Sigmoid colon (tissue), 4 donors: ENCODE results near the gene ANTXRL.

Experiments used
- POLR2AphosphoS5 ChIP-seq, 4 donors: sonication (generic); formaldehyde crosslinking; IDR thresholded peaks; one replicate each; pipeline ENCODE4 v1.6.1; 2017; ENCODE audit warnings: antibody characterized with exemption in 4 of 4
- TF ChIP-seq, protein P1 (sequence below), 4 experiments: fragments of 450-650 bp in 3 of 4; fragments of 200-600 bp in 1 of 4; IDR thresholded peaks; one replicate each; pipeline ENCODE4 v1.5.1; 2016 to 2019; ENCODE audit warnings: antibody characterized with exemption in 4 of 4, mild to moderate bottlenecking in 3 of 4, moderate library complexity in 2 of 4

DNA sequence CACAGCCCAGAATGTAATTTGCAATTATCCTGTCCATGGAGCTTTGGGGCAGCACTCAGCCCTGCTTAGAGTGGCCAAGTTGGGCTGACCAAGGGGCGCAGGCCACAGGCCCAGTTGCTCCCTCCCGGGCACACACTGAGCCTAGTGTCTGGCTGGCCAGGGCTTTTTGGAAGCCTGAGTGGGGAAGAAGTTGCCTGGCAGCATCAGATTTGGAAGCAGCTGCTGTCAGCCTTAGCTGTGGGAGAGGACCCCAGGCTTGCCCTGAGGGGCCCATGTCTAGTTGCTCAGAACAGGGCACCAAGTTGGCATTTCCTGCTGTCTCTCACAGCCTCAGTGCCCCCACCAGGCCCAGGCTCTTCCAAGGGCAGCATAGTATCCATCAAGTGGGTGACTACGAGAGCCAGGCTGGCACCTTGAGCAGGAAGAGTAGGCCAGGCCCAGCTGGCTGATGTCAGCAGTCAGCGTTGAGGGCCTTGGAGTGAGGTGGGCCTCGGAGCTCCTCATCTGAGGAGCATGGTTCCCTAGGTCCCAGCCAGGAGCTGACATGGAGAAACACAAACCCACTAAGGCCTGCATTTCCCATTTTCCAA lies 14.4 kb downstream of the ANTXRL start:
- TF ChIP-seq POLR2AphosphoS5 (IDR thresholded peaks at IDR 0.05), result no peak
- TF ChIP-seq, protein P1, sequence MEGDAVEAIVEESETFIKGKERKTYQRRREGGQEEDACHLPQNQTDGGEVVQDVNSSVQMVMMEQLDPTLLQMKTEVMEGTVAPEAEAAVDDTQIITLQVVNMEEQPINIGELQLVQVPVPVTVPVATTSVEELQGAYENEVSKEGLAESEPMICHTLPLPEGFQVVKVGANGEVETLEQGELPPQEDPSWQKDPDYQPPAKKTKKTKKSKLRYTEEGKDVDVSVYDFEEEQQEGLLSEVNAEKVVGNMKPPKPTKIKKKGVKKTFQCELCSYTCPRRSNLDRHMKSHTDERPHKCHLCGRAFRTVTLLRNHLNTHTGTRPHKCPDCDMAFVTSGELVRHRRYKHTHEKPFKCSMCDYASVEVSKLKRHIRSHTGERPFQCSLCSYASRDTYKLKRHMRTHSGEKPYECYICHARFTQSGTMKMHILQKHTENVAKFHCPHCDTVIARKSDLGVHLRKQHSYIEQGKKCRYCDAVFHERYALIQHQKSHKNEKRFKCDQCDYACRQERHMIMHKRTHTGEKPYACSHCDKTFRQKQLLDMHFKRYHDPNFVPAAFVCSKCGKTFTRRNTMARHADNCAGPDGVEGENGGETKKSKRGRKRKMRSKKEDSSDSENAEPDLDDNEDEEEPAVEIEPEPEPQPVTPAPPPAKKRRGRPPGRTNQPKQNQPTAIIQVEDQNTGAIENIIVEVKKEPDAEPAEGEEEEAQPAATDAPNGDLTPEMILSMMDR (IDR thresholded peaks at IDR 0.05), result no peak
